Spinal cord (tissue), 10 donors: ENCODE data around the gene LYST. TPM values are rescaled to one million over a fixed set of nuclear protein-coding genes. Genes with fewer than 3 reads are reported as not detected.

ENCODE experiments used
- DNase-seq, 6 donors: peaks; one replicate each; pipeline versions ENCODE4 v3.0.0 to v3.0.0-alpha.2; 2013 to 2015; ENCODE audit warnings: low spot score in 6 of 6, low read depth in 4 of 6
- H3K27ac ChIP-seq: one replicate; pipeline ENCODE4 v1.5.1; 2013; ENCODE audit warnings: low read depth, low read length, control low read depth
- H3K27me3 ChIP-seq: one replicate; pipeline ENCODE4 v1.6.1; 2013; ENCODE audit warnings: low read length; ENCODE audit not compliant: control insufficient read depth, insufficient read depth
- H3K36me3 ChIP-seq: one replicate; pipeline ENCODE4 v1.6.1; 2013; ENCODE audit warnings: low read length; ENCODE audit not compliant: control insufficient read depth, insufficient read depth
- H3K4me1 ChIP-seq: one replicate; pipeline ENCODE4 v1.6.1; 2013; ENCODE audit warnings: low read length; ENCODE audit not compliant: control insufficient read depth, insufficient read depth
- H3K4me3 ChIP-seq: one replicate; pipeline ENCODE4 v1.5.1; 2013; ENCODE audit warnings: low read depth, low read length, control low read depth
- H3K9me3 ChIP-seq: one replicate; pipeline ENCODE4 v1.6.1; 2013; ENCODE audit warnings: low read length; ENCODE audit not compliant: control insufficient read depth, insufficient read depth
- WGBS: methylation state at CpG from one replicate; pipeline ENCODE4 v1.1.5; 2013; ENCODE audit warnings: missing lambda C conversion rate; ENCODE audit not compliant: insufficient coverage; 5-methylcytosine and 5-hydroxymethylcytosine counted together
- polyA plus RNA-seq, 2 donors: library from polyadenylated mRNA; unstranded; fragments of 120-200 nt; gene quantifications; one replicate each; pipeline ENCODE4 v1.2.1, GENCODE V29; 2013; ENCODE audit not compliant: insufficient read length in 2 of 2
- total RNA-seq, 2 donors: library from RNA; depleted of rRNA in 1 of 2; stranded (reverse); fragments of 120-200 nt in 1 of 2; fragments of >200 nt in 1 of 2; gene quantifications; one replicate each; pipeline versions ENCODE4 v1.2.3 to v1.2.4, GENCODE V29; 2013 to 2014
- donor health status: healthy.

Gene LYST
- total and polyA plus RNA-seq, 4 donors = 10.9 to 76.3 (median 26.8) TPM

DNA sequence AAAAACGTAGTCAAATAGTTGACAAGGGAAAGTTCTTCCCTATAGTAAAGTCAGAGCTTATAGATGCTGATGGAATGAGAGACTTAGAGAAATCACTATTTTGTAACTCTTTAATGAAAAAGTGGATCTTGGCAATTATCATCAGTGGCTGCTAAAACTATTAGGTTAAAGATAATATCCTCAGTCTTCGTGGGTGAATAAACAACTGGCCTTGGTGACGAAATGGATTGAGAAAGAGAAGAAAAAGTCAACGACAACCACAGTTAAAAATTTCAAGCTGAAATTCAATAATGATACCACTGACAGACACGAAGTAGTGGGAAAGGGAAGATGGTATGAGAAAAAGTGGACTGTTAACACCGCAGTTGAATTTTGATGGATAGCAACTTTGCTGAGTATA, 127.1 kb downstream of the LYST start:
- DNase-seq = no peak
- H3K4me3 ChIP-seq = no peak overlapping the region
- WGBS = no CpG with 5 or more reads among the region's 6 CpGs
- H3K36me3 ChIP-seq = peaks cover 3% of the 10 kb centered on the region
- H3K9me3 ChIP-seq = no peaks in the 10 kb centered on the region
- H3K4me1 ChIP-seq = no peaks in the 10 kb centered on the region
- H3K27ac ChIP-seq = no peak overlapping the region
- H3K27me3 ChIP-seq = no peaks in the 10 kb centered on the region

DNA sequence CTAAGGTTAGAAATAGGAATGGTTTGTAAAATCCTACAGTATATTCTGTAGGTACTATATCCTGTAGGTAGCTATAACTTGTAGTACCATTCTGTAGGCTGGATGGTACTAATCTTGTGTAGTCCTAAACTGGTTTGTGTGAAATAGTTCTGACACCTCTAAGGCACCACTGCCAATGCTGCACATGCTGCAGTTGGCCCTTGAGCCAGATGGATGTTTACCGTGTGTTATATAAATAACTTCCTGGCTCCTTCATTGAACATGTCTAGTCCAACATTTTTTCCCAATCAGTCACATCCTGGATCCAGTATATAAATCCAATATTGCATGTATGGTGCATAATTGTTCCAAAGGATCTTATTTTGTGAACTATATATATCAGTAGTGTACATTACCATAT, 127.6 kb downstream of the LYST start:
- H3K4me1 ChIP-seq = no peaks in the 10 kb centered on the region
- no peaks in the 10 kb centered on the region for H3K9me3 ChIP-seq
- peak in 1 of 6 donors; percentile 67 for DNase-seq
- no peak overlapping the region for H3K4me3 ChIP-seq
- H3K27me3 ChIP-seq = no peaks in the 10 kb centered on the region
- H3K36me3 ChIP-seq = peaks cover 3% of the 10 kb centered on the region
- H3K27ac ChIP-seq = no peak overlapping the region
- WGBS = no CpG with 5 or more reads among the region's 1 CpG

GRCh38 chr1:235737751-235738150, 129.0 kb downstream of the LYST start:
- peaks cover 3% of the 10 kb centered on the region for H3K36me3 ChIP-seq

DNA sequence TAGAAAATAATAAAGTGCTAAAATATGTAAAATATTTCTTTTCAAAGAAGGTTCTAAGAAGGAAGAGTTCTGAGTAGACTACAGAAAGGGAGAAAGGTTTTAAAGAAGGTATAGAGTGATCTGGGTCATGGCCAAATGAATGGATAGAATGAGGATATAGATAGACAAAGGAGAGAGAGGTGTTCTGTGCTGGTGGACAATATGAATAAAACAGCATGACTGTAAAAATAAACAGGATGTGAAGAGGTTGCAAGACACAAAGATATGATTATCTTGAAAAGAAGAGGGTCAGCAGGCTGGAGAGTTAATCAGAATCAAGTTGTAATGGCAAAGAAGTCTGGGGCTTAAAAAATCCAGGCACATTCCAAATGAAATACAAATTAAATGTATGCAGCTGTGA, 130.4 kb downstream of the LYST start:
- Histone ChIP-seq H3K27me3 (no peaks in the 10 kb centered on the region), H3K9me3 (no peaks in the 10 kb centered on the region), H3K4me3 (no peak overlapping the region), H3K27ac (no peak overlapping the region), H3K4me1 (no peaks in the 10 kb centered on the region), H3K36me3 (no peaks in the 10 kb centered on the region)
- no peak for DNase-seq

More at GRCh38 chr1:235737751-235738150, 129.0 kb downstream of the LYST start:
- no peak overlapping the region for H3K4me3 ChIP-seq
- DNase-seq = no peak
- 98% methylated on average over 9 of the region's 13 CpGs for WGBS
- no peaks in the 10 kb centered on the region for H3K9me3 ChIP-seq
- no peaks in the 10 kb centered on the region for H3K27me3 ChIP-seq
- H3K4me1 ChIP-seq = no peaks in the 10 kb centered on the region
- H3K27ac ChIP-seq = no peak overlapping the region

- Histone ChIP-seq H3K9me3 (no peaks in the 10 kb centered on the region), H3K27ac (no peak overlapping the region), H3K4me1 (no peaks in the 10 kb centered on the region), H3K4me3 (no peak overlapping the region), H3K27me3 (no peaks in the 10 kb centered on the region), H3K36me3 (no peaks in the 10 kb centered on the region)
- no CpG with 5 or more reads among the region's 2 CpGs for WGBS
- DNase-seq = peak in 1 of 6 donors; percentile 66
These were observed 131.1 kb downstream of the LYST start for GRCh38 chr1:235735621-235736020.

DNA sequence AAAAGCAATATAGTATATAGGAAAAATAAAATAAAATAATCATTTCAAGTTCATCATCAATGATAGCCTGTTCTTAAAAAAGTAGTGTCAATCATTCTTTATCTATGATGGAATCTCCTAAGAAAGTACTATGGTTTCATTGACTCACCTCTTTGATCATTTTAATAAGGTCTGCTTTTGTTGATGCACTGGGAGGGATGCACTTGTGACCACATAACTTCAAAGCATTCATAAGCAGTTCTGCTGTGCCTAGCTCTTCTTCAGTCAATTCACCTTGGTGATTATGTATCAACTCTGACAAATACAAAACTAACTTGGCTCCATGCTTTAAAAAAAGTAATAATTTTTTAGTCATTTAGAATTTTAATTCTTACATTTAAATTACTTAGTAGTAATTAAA, 132.4 kb downstream of the LYST start:
- no peaks in the 10 kb centered on the region for H3K36me3 ChIP-seq
- H3K4me1 ChIP-seq = no peaks in the 10 kb centered on the region
- H3K4me3 ChIP-seq = no peak overlapping the region
- H3K27me3 ChIP-seq = no peaks in the 10 kb centered on the region
- no peak for DNase-seq
- H3K9me3 ChIP-seq = no peaks in the 10 kb centered on the region
- H3K27ac ChIP-seq = no peak overlapping the region

GRCh38 chr1:235730007-235730406, 136.7 kb downstream of the LYST start:
- no CpG with 5 or more reads among the region's 1 CpG for WGBS
- Histone ChIP-seq H3K27ac (no peak overlapping the region), H3K36me3 (peaks cover 4% of the 10 kb centered on the region), H3K9me3 (no peaks in the 10 kb centered on the region), H3K4me3 (no peak overlapping the region), H3K4me1 (no peaks in the 10 kb centered on the region), H3K27me3 (no peaks in the 10 kb centered on the region)
- no peak for DNase-seq

- H3K4me1 ChIP-seq = no peaks in the 10 kb centered on the region
- no peaks in the 10 kb centered on the region for H3K9me3 ChIP-seq
- H3K36me3 ChIP-seq = peaks cover 13% of the 10 kb centered on the region
- H3K27me3 ChIP-seq = no peaks in the 10 kb centered on the region
- no peak overlapping the region for H3K4me3 ChIP-seq
- WGBS = no CpG with 5 or more reads among the region's 1 CpG
- no peak overlapping the region for H3K27ac ChIP-seq
- no peak for DNase-seq
These were observed 140.1 kb downstream of the LYST start for GRCh38 chr1:235726557-235726956.

DNA sequence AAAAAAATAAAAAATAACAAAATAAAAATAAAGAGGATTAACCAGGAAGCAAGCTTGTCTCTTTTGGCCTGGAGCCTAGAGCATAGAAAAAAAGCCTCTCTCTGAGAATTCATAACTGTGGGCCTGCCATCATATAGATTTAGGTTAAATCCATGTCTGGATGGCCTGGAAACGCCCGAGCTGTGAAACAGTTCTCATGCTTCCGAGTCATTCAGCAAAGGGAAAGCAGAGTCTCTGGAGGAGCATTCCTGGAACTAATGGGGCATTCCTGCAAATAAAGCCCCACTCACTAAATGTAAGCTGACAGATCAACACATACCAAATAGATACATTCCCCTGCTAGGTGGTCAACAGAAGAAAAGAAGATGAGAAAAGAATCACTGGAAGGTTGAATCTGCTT, 141.3 kb downstream of the LYST start:
- peak in 2 of 6 donors; percentile 9 to 63 for DNase-seq
- Histone ChIP-seq H3K27me3 (no peaks in the 10 kb centered on the region), H3K4me3 (no peak overlapping the region), H3K9me3 (no peaks in the 10 kb centered on the region), H3K4me1 (no peaks in the 10 kb centered on the region), H3K36me3 (peaks cover 13% of the 10 kb centered on the region), H3K27ac (no peak overlapping the region)
- WGBS = 11% methylated on average over 3 of the region's 3 CpGs

DNA sequence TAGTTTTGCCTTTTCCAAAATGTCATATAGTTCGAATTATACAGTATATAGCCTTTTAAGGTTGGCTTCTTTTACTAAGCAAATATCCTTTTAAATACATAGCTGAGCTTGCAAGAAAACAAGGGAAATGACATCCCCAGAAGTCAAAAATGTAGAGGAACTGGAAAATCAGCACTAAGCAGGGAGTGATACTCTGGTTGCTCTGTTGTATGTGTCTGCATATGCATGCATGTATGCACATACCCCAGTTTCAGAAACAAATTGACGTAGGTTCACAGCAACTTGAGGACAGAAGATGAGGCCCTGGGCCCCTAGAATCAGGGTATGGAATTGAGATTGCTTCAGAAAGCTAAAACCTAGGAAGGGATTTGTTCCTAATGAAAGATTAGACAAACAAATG, 142.0 kb downstream of the LYST start:
- WGBS = no CpG with 5 or more reads among the region's 2 CpGs
- no peak for DNase-seq
- Histone ChIP-seq H3K36me3 (peaks cover 14% of the 10 kb centered on the region), H3K9me3 (no peaks in the 10 kb centered on the region), H3K27me3 (no peaks in the 10 kb centered on the region), H3K27ac (no peak overlapping the region), H3K4me3 (no peak overlapping the region), H3K4me1 (no peaks in the 10 kb centered on the region)
